ENCODE data around the gene SLC16A12. TPM values are rescaled to one million over a fixed set of nuclear protein-coding genes. Genes with fewer than 3 reads are reported as not detected.

The SLC16A12 gene
- total and polyA plus RNA-seq, 5 donors, result 2.7 to 7.2 (median 4.4) TPM

DNA sequence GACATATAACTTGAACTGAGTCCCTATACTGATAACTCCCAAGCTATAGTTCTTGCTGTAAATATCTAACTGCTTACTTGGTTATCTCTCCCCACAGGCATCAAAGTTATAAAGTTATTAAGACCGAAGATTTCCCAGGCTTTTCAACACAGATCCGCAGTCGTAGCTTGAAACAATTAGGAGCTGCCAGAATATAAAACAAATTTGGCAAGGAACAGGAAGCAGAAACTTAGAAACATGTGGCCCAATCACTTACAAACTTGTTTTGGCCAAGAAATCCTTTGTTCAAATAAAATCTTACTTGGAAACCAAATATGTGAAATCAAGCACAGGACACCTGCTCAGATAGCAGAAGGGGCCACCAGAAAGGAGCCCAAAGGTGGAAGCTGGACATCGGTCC, 9.0 kb downstream of the SLC16A12 start:
- H3K27ac ChIP-seq (ENCODE audit: low read length), result no peak overlapping the region
- no peaks in the 10 kb centered on the region for H3K9me3 ChIP-seq (ENCODE audit: control insufficient read depth, low read length)
- peaks cover 8% of the 10 kb centered on the region for H3K4me1 ChIP-seq (ENCODE audit: control insufficient read depth, insufficient read depth, low read length)
- ATAC-seq, result peak; percentile 29 to 41
- H3K27me3 ChIP-seq (ENCODE audit: control insufficient read depth, insufficient read depth), result no peaks in the 10 kb centered on the region
- intact Hi-C loops (cut with DNase I), result no loop called here
- WGBS, result 42% methylated on average over 4 of the region's 4 CpGs
- H3K4me3 ChIP-seq (ENCODE audit: low read length), result no peak overlapping the region
- no peak for DNase-seq

GRCh38 chr10:89525556-89525955, 9.8 kb downstream of the SLC16A12 start:
- H3K27me3 ChIP-seq (ENCODE audit: control insufficient read depth, insufficient read depth), result no peaks in the 10 kb centered on the region
- intact Hi-C loops (cut with DNase I), result no loop called here
- no peak overlapping the region for H3K4me3 ChIP-seq (ENCODE audit: low read length)
- DNase-seq (no peak), ATAC-seq (no peak)
- peaks cover 11% of the 10 kb centered on the region for H3K4me1 ChIP-seq (ENCODE audit: control insufficient read depth, insufficient read depth, low read length)
- H3K9me3 ChIP-seq (ENCODE audit: control insufficient read depth, low read length), result no peaks in the 10 kb centered on the region
- no peak overlapping the region for H3K27ac ChIP-seq (ENCODE audit: low read length)
- 73% methylated on average over 5 of the region's 5 CpGs for WGBS

- no peak overlapping the region for H3K27ac ChIP-seq (ENCODE audit: low read length)
- peaks cover 11% of the 10 kb centered on the region for H3K4me1 ChIP-seq (ENCODE audit: control insufficient read depth, insufficient read depth, low read length)
- H3K9me3 ChIP-seq (ENCODE audit: control insufficient read depth, low read length), result no peaks in the 10 kb centered on the region
- no peaks in the 10 kb centered on the region for H3K27me3 ChIP-seq (ENCODE audit: control insufficient read depth, insufficient read depth)
- H3K4me3 ChIP-seq (ENCODE audit: low read length), result no peak overlapping the region
- DNase-seq (no peak), ATAC-seq (no peak)
- WGBS, result 86% methylated on average over 7 of the region's 7 CpGs
- intact Hi-C loops (cut with DNase I), result no loop called here
These were observed 11.1 kb downstream of the SLC16A12 start for GRCh38 chr10:89524279-89524678.

DNA sequence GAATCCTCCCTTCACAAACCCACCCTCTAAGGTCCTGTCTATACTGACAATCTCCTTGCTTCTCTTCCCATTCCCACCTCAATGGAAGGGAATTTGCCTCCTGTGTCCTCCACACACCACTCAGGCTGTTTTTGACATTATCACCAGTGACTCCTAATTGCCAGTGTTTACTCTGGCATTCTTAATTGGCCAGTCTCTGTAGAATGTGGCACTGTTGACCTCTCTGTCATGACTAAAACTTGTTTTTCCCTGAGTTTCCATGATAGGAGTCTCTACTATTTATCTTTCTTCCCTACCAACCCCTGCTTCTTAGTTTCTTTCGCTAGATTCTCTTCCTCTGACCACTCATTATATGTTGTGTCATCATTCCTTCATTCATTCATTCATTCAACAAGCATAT, 12.1 kb downstream of the SLC16A12 start:
- Histone ChIP-seq H3K4me1 (ENCODE audit: control insufficient read depth, insufficient read depth, low read length) (peaks cover 12% of the 10 kb centered on the region), H3K27me3 (ENCODE audit: control insufficient read depth, insufficient read depth) (no peaks in the 10 kb centered on the region), H3K27ac (ENCODE audit: low read length) (no peak overlapping the region), H3K4me3 (ENCODE audit: low read length) (no peak overlapping the region), H3K9me3 (ENCODE audit: control insufficient read depth, low read length) (no peaks in the 10 kb centered on the region)
- WGBS, result 65% methylated on average over 1 of the region's 1 CpG
- ATAC-seq, result peak; percentile 53 to 72
- intact Hi-C loops (cut with DNase I), result no loop called here
- DNase-seq, result no peak

DNA sequence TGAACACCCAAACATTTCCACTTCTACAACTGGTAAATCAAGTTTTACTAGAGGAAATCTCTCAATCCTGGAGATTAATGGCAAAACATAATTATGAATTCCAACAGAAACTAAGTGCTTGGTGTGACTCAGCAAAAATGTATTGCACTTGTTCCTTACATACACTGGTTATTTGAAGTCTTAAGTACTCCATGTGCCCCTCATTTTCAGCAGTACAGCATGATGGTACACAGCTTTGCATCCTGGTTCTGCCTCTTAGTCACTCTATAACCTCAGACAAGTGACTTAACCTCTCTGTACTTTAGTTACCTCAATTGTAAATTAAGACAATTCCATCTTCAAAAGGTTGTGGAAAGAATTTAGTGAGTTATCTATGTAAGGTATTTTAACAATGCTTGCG, 12.9 kb downstream of the SLC16A12 start:
- intact Hi-C loops (cut with DNase I), result no loop called here
- Histone ChIP-seq H3K27ac (ENCODE audit: low read length) (no peak overlapping the region), H3K9me3 (ENCODE audit: control insufficient read depth, low read length) (no peaks in the 10 kb centered on the region), H3K27me3 (ENCODE audit: control insufficient read depth, insufficient read depth) (no peaks in the 10 kb centered on the region), H3K4me3 (ENCODE audit: low read length) (no peak overlapping the region), H3K4me1 (ENCODE audit: control insufficient read depth, insufficient read depth, low read length) (peaks cover 14% of the 10 kb centered on the region)
- DNase-seq, result no peak
- no peak for ATAC-seq
- 75% methylated on average over 1 of the region's 1 CpG for WGBS

DNA sequence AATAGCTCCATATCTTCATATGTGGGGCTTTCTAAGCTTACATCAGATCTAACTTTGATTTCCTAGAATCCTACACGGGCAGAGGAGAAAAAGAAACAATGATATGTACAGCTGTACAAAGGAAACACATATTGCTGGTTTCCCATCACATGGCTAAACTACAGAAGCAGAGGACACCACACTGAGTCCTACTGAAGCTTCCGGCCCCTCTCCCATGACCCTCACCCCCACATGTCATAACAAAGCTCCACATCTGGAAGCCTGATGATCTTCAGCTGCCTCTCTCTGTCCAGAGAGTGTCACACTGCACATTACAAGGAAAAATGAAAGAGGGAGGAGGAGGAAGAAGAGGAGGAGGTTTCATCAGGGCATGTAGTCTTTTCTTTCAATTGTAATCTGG, 14.0 kb downstream of the SLC16A12 start:
- ATAC-seq, result no peak
- Histone ChIP-seq H3K4me3 (ENCODE audit: low read length) (no peak overlapping the region), H3K27ac (ENCODE audit: low read length) (no peak overlapping the region), H3K9me3 (ENCODE audit: control insufficient read depth, low read length) (no peaks in the 10 kb centered on the region), H3K4me1 (ENCODE audit: control insufficient read depth, insufficient read depth, low read length) (peaks cover 13% of the 10 kb centered on the region), H3K27me3 (ENCODE audit: control insufficient read depth, insufficient read depth) (no peaks in the 10 kb centered on the region)
- intact Hi-C loops (cut with DNase I), result no loop called here
- 44% methylated on average over 2 of the region's 2 CpGs for WGBS
- DNase-seq, result no peak

DNA sequence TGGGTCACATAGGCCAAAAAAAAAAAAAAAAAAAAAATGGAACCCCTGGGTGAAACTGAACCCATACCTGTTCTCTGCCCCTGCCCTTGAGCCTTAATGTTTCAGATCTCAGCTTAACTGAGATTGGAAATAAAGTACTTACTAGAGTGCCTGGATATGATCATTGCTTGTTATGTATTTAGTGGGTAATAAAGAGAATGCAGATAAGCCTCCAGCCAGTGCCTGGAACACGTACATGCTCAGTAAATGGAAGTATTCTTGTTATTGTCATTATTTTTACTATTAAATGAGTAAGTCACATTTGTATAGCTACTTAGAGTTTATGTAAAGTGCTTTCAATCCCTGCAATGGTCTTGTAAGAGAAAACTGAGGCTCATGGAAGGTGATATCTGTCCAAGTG, 14.7 kb downstream of the SLC16A12 start:
- H3K4me3 ChIP-seq (ENCODE audit: low read length), result no peak overlapping the region
- WGBS, result 42% methylated on average over 1 of the region's 1 CpG
- no peak for ATAC-seq
- H3K4me1 ChIP-seq (ENCODE audit: control insufficient read depth, insufficient read depth, low read length), result peaks cover 13% of the 10 kb centered on the region
- DNase-seq, result no peak
- peak overlapping the region; percentile 31 for H3K27ac ChIP-seq (ENCODE audit: low read length)
- no peaks in the 10 kb centered on the region for H3K27me3 ChIP-seq (ENCODE audit: control insufficient read depth, insufficient read depth)
- intact Hi-C loops (cut with DNase I), result no loop called here
- H3K9me3 ChIP-seq (ENCODE audit: control insufficient read depth, low read length), result no peaks in the 10 kb centered on the region

- Histone ChIP-seq H3K27me3 (ENCODE audit: control insufficient read depth, insufficient read depth) (no peaks in the 10 kb centered on the region), H3K4me1 (ENCODE audit: control insufficient read depth, insufficient read depth, low read length) (peaks cover 13% of the 10 kb centered on the region), H3K27ac (ENCODE audit: low read length) (peak overlapping the region; percentile 36), H3K4me3 (ENCODE audit: low read length) (no peak overlapping the region), H3K9me3 (ENCODE audit: control insufficient read depth, low read length) (no peaks in the 10 kb centered on the region)
- WGBS, result 68% methylated on average over 12 of the region's 12 CpGs
- DNase-seq (no peak), ATAC-seq (peak in 1 of 2 donors; percentile 18)
- intact Hi-C loops (cut with DNase I), result no loop called here
These were observed 16.2 kb downstream of the SLC16A12 start for GRCh38 chr10:89518876-89519842.

DNA sequence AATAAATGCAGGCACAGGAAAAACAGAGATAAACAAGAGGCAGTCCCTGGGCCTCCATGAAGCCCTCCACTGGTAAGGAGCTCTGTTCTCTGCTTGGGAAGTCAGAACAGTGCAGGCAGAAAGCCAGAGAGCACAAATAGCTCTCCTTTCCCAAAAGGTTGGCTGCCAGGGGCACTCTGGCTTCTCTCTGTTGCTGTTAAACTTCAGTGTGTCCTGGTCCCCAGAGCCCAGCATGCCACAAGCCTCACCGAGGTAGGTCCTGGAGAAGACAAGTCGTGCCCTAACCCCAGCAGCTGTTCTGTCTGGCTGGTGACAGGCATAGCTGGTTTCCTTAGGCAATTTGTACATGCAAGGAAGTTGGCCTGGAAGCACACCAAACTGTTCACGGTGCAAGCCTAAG, 17.3 kb downstream of the SLC16A12 start:
- intact Hi-C loops (cut with DNase I), result no loop called here
- Histone ChIP-seq H3K27me3 (ENCODE audit: control insufficient read depth, insufficient read depth) (no peaks in the 10 kb centered on the region), H3K9me3 (ENCODE audit: control insufficient read depth, low read length) (no peaks in the 10 kb centered on the region), H3K4me3 (ENCODE audit: low read length) (no peak overlapping the region), H3K4me1 (ENCODE audit: control insufficient read depth, insufficient read depth, low read length) (peaks cover 8% of the 10 kb centered on the region), H3K27ac (ENCODE audit: low read length) (peak overlapping the region; percentile 66)
- ATAC-seq (peak in 1 of 2 donors; percentile 32), DNase-seq (no peak)
- 35% methylated on average over 3 of the region's 3 CpGs for WGBS

- Histone ChIP-seq H3K27me3 (ENCODE audit: control insufficient read depth, insufficient read depth) (no peaks in the 10 kb centered on the region), H3K27ac (ENCODE audit: low read length) (no peak overlapping the region), H3K9me3 (ENCODE audit: control insufficient read depth, low read length) (no peaks in the 10 kb centered on the region), H3K4me3 (ENCODE audit: low read length) (peak overlapping the region; percentile 43), H3K4me1 (ENCODE audit: control insufficient read depth, insufficient read depth, low read length) (peaks cover 6% of the 10 kb centered on the region)
- intact Hi-C loops (cut with DNase I), result no loop called here
- WGBS, result 18% methylated on average over 7 of the region's 7 CpGs
- DNase-seq, result peak; percentile 79 to 85 (median 81)
- peak; percentile 49 to 82 for ATAC-seq
These were observed 19.1 kb downstream of the SLC16A12 start for GRCh38 chr10:89516149-89516832.

All from right cardiac atrium (tissue), 5 donors.